Cardiac muscle cell (in vitro differentiated cells and primary cell): ENCODE measurements around the gene LMO1. TPM values are rescaled to one million over a fixed set of nuclear protein-coding genes. Genes with fewer than 3 reads are reported as not detected.

Source experiments
- DNase-seq, 2 donors: peaks; one replicate each; pipeline versions ENCODE4 v3.0.0 to v3.0.0-alpha.2; 2010 to 2017; ENCODE audit warnings: low read depth in 1 of 2, low spot score in 1 of 2
- H3K27ac ChIP-seq: fragments of 200-600 bp; sonication (generic); 2 replicates; pipeline ENCODE4 v1.5.1; 2016
- H3K27me3 ChIP-seq: fragments of 200-600 bp; sonication (generic); 2 replicates; pipeline ENCODE4 v1.6.0; 2016; ENCODE audit warnings: control low read depth
- H3K36me3 ChIP-seq: fragments of 200-600 bp; sonication (generic); 2 replicates; pipeline ENCODE4 v1.5.1; 2016; ENCODE audit warnings: control low read depth
- H3K4me1 ChIP-seq: fragments of 200-600 bp; sonication (generic); 2 replicates; pipeline ENCODE4 v1.8.1; 2017; ENCODE audit warnings: low read depth, mild to moderate bottlenecking, mixed run types
- H3K4me3 ChIP-seq: fragments of 200-600 bp; sonication (generic); 2 replicates; pipeline ENCODE4 v1.5.1; 2016; ENCODE audit warnings: mild to moderate bottlenecking
- H3K9me3 ChIP-seq: fragments of 200-600 bp; sonication (generic); 2 replicates; pipeline ENCODE4 v1.5.1; 2017; ENCODE audit warnings: low read depth, mild to moderate bottlenecking, control low read depth
- polyA plus RNA-seq: library from polyadenylated mRNA; unstranded; fragments of >200 nt; fragmentation: Nextera tagmentation; extraction: Ambion mirVana; gene quantifications from 2 replicates; pipeline ENCODE4 v1.2.1, GENCODE V29; 2016
- total RNA-seq: library from RNA; depleted of rRNA; stranded (reverse); fragments of >200 nt; gene quantifications from 2 replicates; pipeline ENCODE4 v1.2.3, GENCODE V29; 2016
- TF ChIP-seq, protein P1 (sequence below): IDR thresholded peaks from 2 replicates; pipeline ENCODE4 v1.5.1; 2012; ENCODE audit warnings: low read depth, mild to moderate bottlenecking, low read length

LMO1 gene
- total and polyA plus RNA-seq, 2 experiments from 2014 or later, result 0.45 to 3.6 TPM

DNA sequence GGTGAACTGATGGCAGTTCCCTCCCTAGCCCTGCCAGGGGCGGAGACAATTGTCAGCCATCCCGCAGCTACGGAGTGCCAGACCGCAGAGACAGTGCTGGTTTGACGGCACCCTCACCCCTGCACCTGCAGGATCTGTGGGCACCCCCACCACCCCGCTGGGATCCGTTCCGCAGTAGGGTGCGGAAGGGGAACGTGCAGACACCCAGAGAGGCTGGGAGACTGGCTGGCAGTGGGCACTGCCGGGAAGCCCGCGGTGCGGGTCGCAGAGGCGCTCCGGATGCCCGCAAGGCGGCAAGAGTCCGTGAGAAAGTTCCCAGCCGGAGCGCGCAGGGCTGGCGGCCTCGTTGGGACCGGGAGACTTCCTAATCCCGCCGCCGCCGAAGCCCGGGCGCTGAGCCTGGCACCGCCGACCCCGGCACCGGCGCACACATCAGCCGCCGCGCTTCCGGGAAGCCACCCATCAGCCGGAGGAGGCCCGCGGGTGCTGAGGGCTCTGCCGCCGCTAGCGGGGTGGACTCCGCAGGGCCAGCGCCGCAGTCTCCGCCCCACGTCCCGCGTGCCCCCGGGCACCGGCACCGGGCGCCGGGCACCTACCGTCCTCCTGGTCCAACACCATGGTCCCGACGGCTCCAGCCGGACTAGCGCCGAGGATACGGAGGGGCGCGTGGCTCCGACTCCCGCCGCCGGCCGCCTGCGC is 4.3 kb upstream of the LMO1 start:
- H3K4me1 ChIP-seq, result no peaks in the 10 kb centered on the region
- peak overlapping the region; percentile 30 for H3K4me3 ChIP-seq
- peaks cover 92% of the 10 kb centered on the region for H3K27me3 ChIP-seq
- peak; percentile 12 to 35 for DNase-seq
- no peaks in the 10 kb centered on the region for H3K9me3 ChIP-seq
- H3K36me3 ChIP-seq, result no peaks in the 10 kb centered on the region
- no peak overlapping the region for H3K27ac ChIP-seq
- TF ChIP-seq, protein P1, sequence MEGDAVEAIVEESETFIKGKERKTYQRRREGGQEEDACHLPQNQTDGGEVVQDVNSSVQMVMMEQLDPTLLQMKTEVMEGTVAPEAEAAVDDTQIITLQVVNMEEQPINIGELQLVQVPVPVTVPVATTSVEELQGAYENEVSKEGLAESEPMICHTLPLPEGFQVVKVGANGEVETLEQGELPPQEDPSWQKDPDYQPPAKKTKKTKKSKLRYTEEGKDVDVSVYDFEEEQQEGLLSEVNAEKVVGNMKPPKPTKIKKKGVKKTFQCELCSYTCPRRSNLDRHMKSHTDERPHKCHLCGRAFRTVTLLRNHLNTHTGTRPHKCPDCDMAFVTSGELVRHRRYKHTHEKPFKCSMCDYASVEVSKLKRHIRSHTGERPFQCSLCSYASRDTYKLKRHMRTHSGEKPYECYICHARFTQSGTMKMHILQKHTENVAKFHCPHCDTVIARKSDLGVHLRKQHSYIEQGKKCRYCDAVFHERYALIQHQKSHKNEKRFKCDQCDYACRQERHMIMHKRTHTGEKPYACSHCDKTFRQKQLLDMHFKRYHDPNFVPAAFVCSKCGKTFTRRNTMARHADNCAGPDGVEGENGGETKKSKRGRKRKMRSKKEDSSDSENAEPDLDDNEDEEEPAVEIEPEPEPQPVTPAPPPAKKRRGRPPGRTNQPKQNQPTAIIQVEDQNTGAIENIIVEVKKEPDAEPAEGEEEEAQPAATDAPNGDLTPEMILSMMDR, result no peak

DNA sequence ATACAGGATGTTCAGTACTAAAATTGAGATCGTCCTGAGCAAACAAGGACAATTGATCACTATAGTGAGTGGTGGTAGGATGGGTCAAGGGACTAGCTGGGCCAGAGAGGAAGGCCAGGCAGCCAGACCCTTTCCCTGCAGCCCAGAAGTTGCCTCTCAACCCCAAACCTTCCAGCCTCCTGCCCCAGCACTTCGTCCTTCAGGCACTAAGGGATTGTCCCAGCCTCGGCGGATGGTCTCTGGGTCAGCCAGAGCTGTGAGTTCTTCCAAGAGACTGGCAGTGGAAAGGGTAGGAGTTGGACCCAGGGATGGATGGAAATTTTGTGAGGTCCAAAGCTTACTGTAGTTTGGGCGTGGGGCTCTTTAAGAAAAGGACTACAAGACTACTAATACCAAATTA is 3.6 kb upstream of the LMO1 start:
- no peak for DNase-seq
- no peak overlapping the region for H3K4me3 ChIP-seq

DNA sequence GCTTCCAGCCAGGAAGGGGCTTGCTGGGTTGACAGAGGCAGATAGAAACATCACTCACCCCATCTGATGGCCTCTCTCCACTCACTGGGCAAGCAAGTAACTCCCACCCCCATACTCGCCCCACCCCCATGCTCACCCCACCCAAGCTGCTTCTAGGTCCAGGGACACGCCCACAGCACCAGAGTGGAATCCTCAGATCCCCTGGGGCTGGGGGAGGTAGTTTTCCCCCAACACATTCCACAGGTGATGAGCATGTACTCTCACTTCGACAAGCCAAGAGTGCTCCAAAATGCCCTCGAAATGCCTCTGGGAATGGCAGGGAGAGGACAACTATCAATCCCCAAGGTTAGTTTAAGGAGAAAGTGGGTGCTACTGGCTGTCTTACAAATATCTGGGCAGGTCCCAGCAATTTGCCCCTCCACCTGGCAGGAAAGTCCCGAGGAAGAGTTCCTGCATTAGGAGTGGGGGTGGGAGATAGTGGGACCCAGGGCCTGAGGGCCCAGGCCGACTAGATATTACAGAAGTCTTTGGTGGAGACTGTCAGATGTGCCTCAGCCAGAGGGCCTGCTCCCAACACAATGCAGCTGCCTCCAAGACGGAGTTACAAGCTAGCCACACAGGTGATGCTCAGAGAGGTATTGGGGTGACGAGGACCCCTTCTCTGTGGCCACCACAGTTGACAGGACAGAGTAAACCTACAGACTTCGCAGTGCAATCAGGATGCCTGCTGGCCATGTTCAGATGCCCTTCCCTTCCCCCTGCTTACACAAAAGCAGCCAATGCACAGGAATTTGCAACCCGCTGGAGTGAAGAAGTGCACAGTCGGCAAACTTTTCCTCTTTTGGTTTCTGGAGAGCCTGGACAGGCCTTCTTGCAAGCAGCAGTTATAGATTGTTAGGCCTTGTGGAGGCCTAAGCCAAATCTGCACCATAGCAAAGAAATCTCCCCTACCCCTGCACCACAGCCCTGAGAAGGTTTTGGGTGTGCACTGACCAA is 2.9 kb upstream of the LMO1 start:
- TF ChIP-seq, protein P1, result no peak
- H3K9me3 ChIP-seq, result no peaks in the 10 kb centered on the region
- H3K27ac ChIP-seq, result no peak overlapping the region
- no peaks in the 10 kb centered on the region for H3K36me3 ChIP-seq
- H3K4me1 ChIP-seq, result no peaks in the 10 kb centered on the region
- H3K4me3 ChIP-seq, result no peak overlapping the region
- H3K27me3 ChIP-seq, result peaks cover 87% of the 10 kb centered on the region
- DNase-seq, result no peak

More for the DNA sequence above, 3.6 kb upstream of the LMO1 start:
- TF ChIP-seq, protein P1, result no peak
- H3K9me3 ChIP-seq, result no peaks in the 10 kb centered on the region
- no peak overlapping the region for H3K27ac ChIP-seq
- H3K27me3 ChIP-seq, result peaks cover 87% of the 10 kb centered on the region
- H3K36me3 ChIP-seq, result no peaks in the 10 kb centered on the region
- no peaks in the 10 kb centered on the region for H3K4me1 ChIP-seq

DNA sequence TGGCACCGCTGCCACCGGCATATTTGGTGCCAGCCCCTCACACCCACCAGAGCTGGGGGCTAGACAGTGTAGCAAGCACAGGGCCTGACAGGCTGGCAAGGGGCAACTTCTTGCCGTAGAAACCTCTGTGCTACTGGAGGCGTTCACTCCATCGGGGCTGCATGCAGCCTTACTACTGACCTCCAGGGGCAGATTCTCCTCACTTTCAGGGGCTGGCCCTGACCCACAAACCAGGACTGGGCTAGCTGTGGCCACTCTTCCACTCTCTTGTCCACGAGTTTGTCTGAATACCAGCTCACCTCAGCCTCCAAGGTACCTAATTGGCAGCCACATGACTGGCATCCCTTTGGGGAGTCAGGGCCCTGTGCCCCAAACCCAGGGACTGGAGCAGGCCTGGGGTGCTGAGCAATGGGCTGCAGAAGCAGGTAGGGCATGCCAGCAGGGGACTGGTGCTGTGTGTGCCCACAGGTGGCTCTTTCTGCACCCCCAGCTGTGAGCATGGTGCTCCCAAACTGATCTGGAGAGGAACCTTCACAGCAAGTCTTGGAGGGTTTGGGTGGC is 2.1 kb upstream of the LMO1 start:
- peak; percentile 14 to 30 for DNase-seq
- TF ChIP-seq, protein P1, result peak; percentile 26
- Histone ChIP-seq H3K27me3 (peaks cover 87% of the 10 kb centered on the region), H3K9me3 (no peaks in the 10 kb centered on the region), H3K27ac (no peak overlapping the region), H3K4me1 (no peaks in the 10 kb centered on the region), H3K36me3 (no peaks in the 10 kb centered on the region), H3K4me3 (no peak overlapping the region)

DNA sequence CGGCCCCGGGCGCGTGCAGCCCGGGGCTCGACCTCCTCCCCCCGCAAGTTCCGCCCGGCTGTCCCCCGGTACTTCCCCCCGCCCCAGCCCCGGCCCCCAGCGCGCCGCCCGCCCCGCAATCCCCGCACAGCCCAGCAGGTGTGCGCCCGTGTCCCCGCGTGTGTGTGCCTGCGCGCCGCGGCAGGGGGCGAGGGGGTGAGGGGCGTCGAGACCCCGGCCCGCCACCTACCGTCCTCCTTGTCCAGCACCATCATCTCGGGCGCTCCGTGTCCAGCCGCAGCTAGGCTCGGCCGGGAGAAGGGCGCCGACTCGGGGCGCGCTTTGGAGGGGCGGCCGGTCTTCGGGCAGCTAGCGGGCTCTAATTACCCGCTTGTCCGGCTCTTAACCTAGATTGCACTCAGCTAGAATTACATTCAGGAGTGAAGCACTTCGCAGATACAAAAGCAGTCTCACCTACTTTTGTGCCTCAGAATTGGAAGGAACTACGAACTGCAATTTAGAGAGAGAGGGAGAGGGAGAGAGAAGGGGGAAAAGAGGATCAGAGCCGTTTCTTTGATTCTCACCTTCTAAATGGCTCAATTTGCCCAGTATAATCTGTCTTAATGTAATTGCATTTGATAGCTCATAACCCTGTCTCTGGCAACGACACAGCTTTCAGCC is 439 bp downstream of the LMO1 start:
- Histone ChIP-seq H3K27me3 (peaks cover 71% of the 10 kb centered on the region), H3K36me3 (no peaks in the 10 kb centered on the region), H3K9me3 (no peaks in the 10 kb centered on the region), H3K4me1 (peaks cover 6% of the 10 kb centered on the region), H3K27ac (no peak overlapping the region), H3K4me3 (peak overlapping the region; percentile 32)
- DNase-seq, result peak in 1 of 2 donors; percentile 55
- TF ChIP-seq, protein P1, result no peak
